GM21737 (cell line): ENCODE measurements around the gene TSR2.

Source experiments
- ATAC-seq: cut with Tn5 transposase; IDR thresholded peaks from one replicate; pipeline ENCODE4 v1.9.1; 2021; ENCODE audit warnings: mild to moderate bottlenecking, moderate library complexity; ENCODE audit not compliant: unreplicated experiment

The TSR2 gene, protein sequence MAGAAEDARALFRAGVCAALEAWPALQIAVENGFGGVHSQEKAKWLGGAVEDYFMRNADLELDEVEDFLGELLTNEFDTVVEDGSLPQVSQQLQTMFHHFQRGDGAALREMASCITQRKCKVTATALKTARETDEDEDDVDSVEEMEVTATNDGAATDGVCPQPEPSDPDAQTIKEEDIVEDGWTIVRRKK

GRCh38 chrX:54439960-54440871, at the start of gene TSR2:
TSR2 (plus strand) TSS chrX:54440404; CDS start chrX:54440422, 18 bp downstream.
- ATAC-seq, result peak; percentile 97

- no peak for ATAC-seq
Observed at GRCh38 chrX:54397113-54397512, 43.1 kb upstream of the TSR2 start.

GRCh38 chrX:54407266-54407665, 32.9 kb upstream of the TSR2 start:
- ATAC-seq, result no peak

DNA sequence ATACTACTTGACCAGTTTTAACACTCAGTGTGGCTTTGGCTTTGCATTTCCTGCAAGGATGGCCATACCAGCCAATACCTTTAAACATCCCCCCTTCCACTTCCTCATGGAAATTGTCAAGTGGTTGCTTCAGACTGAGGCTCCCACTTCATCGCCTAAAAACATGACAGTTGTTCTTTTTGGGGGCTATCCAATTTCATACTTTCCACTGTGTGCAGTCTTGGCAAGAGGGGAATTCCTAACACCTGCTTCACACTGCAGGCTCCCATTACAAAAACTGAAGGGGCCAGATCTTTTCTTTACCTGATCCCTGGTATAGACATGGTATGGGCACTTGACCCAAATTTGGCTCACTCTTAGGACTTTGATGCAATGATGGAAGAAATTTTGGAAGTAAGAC, 28.5 kb upstream of the TSR2 start:
- ATAC-seq, result no peak

DNA sequence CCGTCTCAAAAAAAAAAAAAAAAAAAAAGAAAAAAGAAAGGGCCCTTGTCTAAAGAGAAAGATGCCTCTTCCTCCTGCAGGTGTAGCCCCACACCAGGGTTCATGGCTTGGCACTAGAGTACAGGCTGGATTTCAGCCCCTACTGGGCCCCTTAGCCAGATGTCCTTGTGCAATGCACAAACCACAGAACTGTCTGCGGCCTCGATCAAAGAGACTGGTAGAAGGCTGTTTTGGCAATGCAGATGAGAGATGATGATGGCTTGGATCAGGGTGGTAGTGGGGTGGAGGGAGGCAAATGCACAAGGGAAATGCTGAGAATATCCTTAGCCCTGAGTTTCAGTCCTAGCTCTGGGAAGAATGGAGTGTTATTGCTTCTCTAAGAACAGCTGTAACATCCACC, 26.5 kb upstream of the TSR2 start:
- ATAC-seq, result no peak

- ATAC-seq, result no peak
Observed at GRCh38 chrX:54415534-54416350, 24.5 kb upstream of the TSR2 start.

DNA sequence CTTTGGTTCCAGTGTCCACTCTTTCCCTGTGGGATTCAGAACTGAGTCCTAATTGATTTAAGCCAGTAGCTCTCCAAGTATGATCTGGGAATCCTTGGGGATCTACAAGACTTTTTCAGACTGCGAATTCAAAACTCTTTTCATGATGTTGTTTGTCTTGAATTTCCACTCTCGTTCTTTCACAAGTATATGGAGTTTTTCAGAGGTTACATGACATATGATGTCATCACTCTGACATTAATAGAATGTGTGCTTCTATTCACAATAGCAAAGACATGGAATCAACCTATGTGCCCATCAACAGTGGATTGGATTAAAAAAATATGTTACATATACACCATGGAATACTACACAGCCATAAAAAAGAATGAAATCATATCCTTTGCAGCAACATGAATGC, 23.2 kb upstream of the TSR2 start:
- no peak for ATAC-seq

- ATAC-seq, result no peak
Observed at GRCh38 chrX:54419559-54420302, 20.5 kb upstream of the TSR2 start.

DNA sequence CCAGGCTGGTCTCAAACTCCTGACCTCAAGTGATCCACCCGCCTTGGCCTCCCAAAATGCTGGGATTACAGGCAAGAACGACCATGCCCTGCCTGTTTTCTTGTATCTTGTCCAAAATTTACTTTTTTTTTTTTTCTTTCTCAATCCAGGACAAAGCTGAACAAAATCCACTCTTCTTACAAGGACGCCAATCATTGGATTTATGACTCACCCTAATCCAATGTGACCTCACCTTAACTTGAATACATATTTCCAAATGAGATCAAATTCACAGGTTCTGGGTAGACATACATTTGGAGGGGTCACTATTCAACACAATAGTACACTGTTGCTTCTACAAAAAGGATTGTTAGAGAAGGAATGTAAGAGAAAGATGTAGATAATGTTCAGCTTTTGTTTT, 18.0 kb upstream of the TSR2 start:
- ATAC-seq, result no peak

DNA sequence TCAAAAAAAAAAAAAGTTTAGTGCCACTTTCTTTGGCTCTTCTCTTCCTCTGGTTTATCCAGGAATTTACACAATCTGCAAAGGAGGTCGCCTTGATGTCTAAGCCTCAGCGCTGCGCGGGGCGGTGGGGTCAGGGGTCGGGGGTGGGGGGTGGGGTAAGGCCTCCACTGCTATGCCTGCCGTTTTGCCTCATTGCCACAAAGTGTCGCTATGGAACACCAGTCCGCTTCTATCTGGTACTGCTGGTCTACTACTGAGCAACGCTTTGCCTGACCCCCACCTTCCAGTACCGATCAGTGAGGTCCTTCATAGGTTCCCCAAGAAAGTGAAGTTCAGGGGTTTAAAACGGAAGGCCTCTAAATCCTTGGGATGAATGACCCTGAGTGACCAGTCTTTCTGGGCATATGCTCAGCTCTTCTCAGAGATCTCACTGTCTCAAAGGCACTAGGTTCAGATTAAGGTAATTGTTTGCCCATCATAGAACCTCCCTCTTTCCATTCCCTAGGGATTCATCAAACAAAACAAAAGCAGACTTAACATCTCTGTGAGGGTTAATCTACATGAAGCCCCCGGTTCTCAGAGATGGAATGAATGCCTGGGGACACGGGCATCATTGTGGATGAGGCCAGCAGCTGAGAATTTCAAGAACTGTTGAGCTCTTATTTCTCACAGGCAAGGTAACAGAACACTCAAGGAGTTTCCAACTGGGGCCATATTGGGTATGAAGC, 16.9 kb upstream of the TSR2 start:
- ATAC-seq, result no peak

DNA sequence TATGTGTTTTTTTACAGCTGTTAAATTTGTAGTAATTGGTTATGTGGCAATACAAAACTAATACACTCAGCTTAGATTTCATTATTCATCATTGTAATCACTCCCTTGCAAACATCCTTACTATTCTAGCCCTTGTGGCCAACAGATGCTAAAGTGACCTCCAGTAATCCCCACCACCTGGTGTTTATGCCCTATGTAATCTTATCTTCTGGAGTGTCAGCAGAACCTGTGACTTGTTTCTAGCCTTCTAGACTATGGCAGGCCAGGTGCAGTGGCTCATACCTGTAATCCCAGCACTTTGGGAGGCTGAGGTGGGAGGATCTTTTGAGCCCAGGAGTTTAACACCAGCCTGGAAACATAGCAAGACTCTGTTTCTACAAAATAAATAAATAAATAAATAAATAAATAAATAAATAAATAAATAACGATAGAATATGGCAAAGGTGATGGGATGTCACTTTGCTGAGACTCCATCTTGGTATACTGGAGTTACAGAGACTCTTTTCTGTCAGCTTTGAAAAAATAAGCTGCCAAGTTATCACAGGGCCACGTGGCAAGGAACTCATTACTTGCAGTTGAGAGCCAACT, 12.3 kb upstream of the TSR2 start:
- no peak for ATAC-seq

DNA sequence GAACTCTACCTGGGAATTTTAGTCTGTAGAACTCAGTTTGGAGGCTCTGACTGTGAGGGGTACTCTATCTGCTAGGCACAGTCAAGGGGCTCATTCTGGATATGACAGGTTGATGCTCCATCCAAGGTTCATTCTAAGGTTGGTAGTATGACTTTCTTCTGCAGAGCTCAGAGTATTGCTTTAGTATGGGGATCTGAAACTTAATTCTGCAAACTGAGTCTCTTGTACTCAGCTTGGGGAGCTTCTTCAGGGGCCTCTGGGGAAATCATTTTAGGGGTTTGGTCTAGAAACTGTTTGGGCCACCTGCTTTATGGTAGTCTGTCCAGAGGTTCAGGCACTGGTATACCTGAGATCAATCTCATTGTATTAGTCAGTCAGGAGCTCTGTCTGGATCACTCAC, 9.7 kb upstream of the TSR2 start:
- ATAC-seq, result no peak

- no peak for ATAC-seq
Observed at GRCh38 chrX:54435121-54435520, 5.1 kb upstream of the TSR2 start.

DNA sequence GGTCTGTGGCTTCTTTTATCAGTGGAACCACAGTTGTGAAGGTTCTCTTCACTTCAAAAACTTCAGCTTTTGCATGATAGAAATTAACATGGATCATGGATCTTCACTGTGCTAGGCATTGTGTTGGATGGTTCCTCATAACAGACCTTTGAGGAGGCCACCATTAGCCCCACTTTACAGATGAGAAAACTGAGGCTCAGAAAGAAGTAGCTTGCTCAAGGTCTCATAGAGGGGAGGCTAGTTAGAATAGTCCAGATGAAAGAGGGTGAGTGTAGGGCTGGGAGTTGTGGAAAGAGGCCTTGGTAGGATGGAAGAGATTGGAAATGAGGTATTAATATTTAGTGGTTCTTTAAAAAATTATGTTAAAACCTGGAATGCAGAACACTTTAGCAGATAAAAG, 2.6 kb downstream of the TSR2 start:
- no peak for ATAC-seq

- ATAC-seq, result no peak
Observed at GRCh38 chrX:54444752-54445151, 4.5 kb downstream of the TSR2 start.

- no peak for ATAC-seq
Observed at GRCh38 chrX:54446084-54446483, 5.9 kb downstream of the TSR2 start.

GRCh38 chrX:54447461-54447860, 7.3 kb downstream of the TSR2 start:
- ATAC-seq, result no peak

GRCh38 chrX:54449929-54450328, 9.7 kb downstream of the TSR2 start:
- no peak for ATAC-seq

- no peak for ATAC-seq
Observed at GRCh38 chrX:54452920-54453319, 12.7 kb downstream of the TSR2 start.
